GM12878 (cell line): Measurements from ENCODE around the gene IGF2R. TPM values are rescaled to one million over a fixed set of nuclear protein-coding genes. Genes with fewer than 3 reads are reported as not detected.

Source experiments
- ATAC-seq: fragments of 200-7000 bp; cut with Tn5 transposase; 3 replicates; pipeline ENCODE4 v1.9.1; 2020; ENCODE audit warnings: mild to moderate bottlenecking, moderate library complexity
- BruUV-seq: library from RNA; stranded (reverse); fragments of 400-500 nt; replicated peaks from 2 replicates; lab custom pipeline; 2021; lab: Mats Ljungman, UMichigan
- CTCF ChIA-PET: fragments of 300-600 bp; sonication (Branson Sonifier 250); formaldehyde crosslinking; extraction: SDS; loops from one replicate; lab custom pipeline; 2021; ENCODE audit warnings: inconsistent platforms; lab: Yijun Ruan, JAX
- POLR2A ChIA-PET: fragments of 350-600 bp; formaldehyde crosslinking; extraction: SDS; loops from one replicate; lab custom pipeline; 2021; ENCODE audit warnings: inconsistent platforms; lab: Charles Lee
- RAD21 ChIA-PET: fragments of 300-600 bp; sonication (Branson Sonifier 250); formaldehyde crosslinking; loops from one replicate; lab custom pipeline; 2023; ENCODE audit warnings: antibody characterized with exemption; ENCODE audit not compliant: unreplicated experiment; lab: Charles Lee
- SMC1A ChIA-PET: fragments of 300-600 bp; sonication (Branson Sonifier 250); formaldehyde crosslinking; loops from one replicate; lab custom pipeline; 2023; ENCODE audit not compliant: unreplicated experiment, uncharacterized antibody; lab: Charles Lee
- DNase-seq: peaks from one replicate; pipeline ENCODE4 v3.0.0-alpha.2; 2011; ENCODE audit warnings: low read depth, low spot score
- FAIRE-seq: peaks from 3 replicates; lab custom pipeline; 2011; peaks lifted over from hg19 to GRCh38; lab: Jason Lieb, UNC
- H2AFZ ChIP-seq: 2 replicates; pipeline ENCODE4 v1.6.0; 2011; ENCODE audit warnings: low read depth, low read length, control low read depth; ENCODE audit not compliant: control insufficient read depth
- H3K27ac ChIP-seq: 2 replicates; pipeline ENCODE4 v1.5.1; 2011; ENCODE audit warnings: control low read depth; ENCODE audit not compliant: control insufficient read depth, insufficient read depth
- H3K27me3 ChIP-seq, 2 experiments: replicated peaks in 1 of 2; 2 replicates each; pipeline versions ENCODE4 v1.6.0 to v1.6.1; 2011; ENCODE audit warnings: low read length in 1 of 2; ENCODE audit not compliant: control insufficient read depth in 2 of 2, insufficient read depth in 2 of 2
- H3K36me3 ChIP-seq, 2 experiments: 2 replicates each; pipeline ENCODE4 v1.5.1; 2011; ENCODE audit warnings: low read length in 1 of 2; ENCODE audit not compliant: control insufficient read depth in 2 of 2, insufficient read depth in 2 of 2
- H3K4me1 ChIP-seq: 2 replicates; pipeline ENCODE4 v1.6.1; 2011; ENCODE audit warnings: mild to moderate bottlenecking, low read length, moderate library complexity, mixed read lengths; ENCODE audit not compliant: control insufficient read depth, insufficient read depth
- H3K4me2 ChIP-seq: 2 replicates; pipeline ENCODE4 v1.6.0; 2011; ENCODE audit warnings: control low read depth; ENCODE audit not compliant: control insufficient read depth, insufficient read depth
- H3K4me3 ChIP-seq: fragments of 200-600 bp; sonication (generic); 2 replicates; pipeline ENCODE4 v1.5.1; 2016
- H3K79me2 ChIP-seq: 2 replicates; pipeline ENCODE4 v1.6.0; 2011; ENCODE audit warnings: low read length; ENCODE audit not compliant: control insufficient read depth, insufficient read depth
- H3K9ac ChIP-seq: 2 replicates; pipeline ENCODE4 v1.8.0; 2011; ENCODE audit warnings: low read length, control low read depth, mixed read lengths; ENCODE audit not compliant: control insufficient read depth, insufficient read depth
- H3K9me3 ChIP-seq: replicated peaks from 3 replicates; pipeline ENCODE4 v1.5.1; 2011; ENCODE audit warnings: mild to moderate bottlenecking, low read length; ENCODE audit not compliant: control insufficient read depth, insufficient read depth
- H4K20me1 ChIP-seq: 2 replicates; pipeline ENCODE4 v1.6.0; 2011; ENCODE audit not compliant: control insufficient read depth, insufficient read depth
- CBFB ChIP-seq: IDR thresholded peaks from 2 replicates; pipeline ENCODE4 v1.6.1; 2016; ENCODE audit warnings: antibody characterized with exemption, low read depth
- CHD1 ChIP-seq: IDR thresholded peaks from 2 replicates; pipeline ENCODE4 v1.6.1; 2012; ENCODE audit warnings: low read depth, low read length, improper control_type of control experiment
- CREM ChIP-seq: IDR thresholded peaks from 2 replicates; pipeline ENCODE4 v1.6.1; 2014; ENCODE audit warnings: antibody characterized with exemption, low read depth
- E4F1 ChIP-seq: fragments of 450-650 bp; IDR thresholded peaks from 2 replicates; pipeline ENCODE4 v1.6.1; 2018; ENCODE audit warnings: borderline replicate concordance, mild to moderate bottlenecking; ENCODE audit not compliant: partially characterized antibody
- FOXM1 ChIP-seq: IDR thresholded peaks from 2 replicates; pipeline ENCODE4 v1.6.1; 2012; ENCODE audit warnings: low read depth, mild to moderate bottlenecking, inconsistent platforms, low read length, moderate library complexity
- HSF1 ChIP-seq: fragments of 150-350 bp; IDR thresholded peaks from 2 replicates; pipeline ENCODE4 v1.6.1; 2014; ENCODE audit warnings: mild to moderate bottlenecking, low read depth, low read length
- KLF5 ChIP-seq: fragments of 450-650 bp; IDR thresholded peaks from 2 replicates; pipeline ENCODE4 v1.6.1; 2014; ENCODE audit warnings: mild to moderate bottlenecking; ENCODE audit not compliant: partially characterized antibody
- MEF2A ChIP-seq: IDR thresholded peaks from 2 replicates; pipeline ENCODE4 v1.6.1; 2011; ENCODE audit warnings: low read depth, mild to moderate bottlenecking, low read length, moderate library complexity; ENCODE audit not compliant: insufficient read depth
- PRDM15 ChIP-seq: fragments of 450-650 bp; formaldehyde crosslinking; IDR thresholded peaks from 2 replicates; pipeline ENCODE4 v1.4.0; 2020; ENCODE audit warnings: mild to moderate bottlenecking, moderate library complexity
- RBBP5 ChIP-seq: fragments of 200-600 bp; sonication (generic); conservative IDR thresholded peaks from 2 replicates; pipeline ENCODE4 v1.6.1; 2016
- RELA ChIP-seq: fragments of 450-650 bp; IDR thresholded peaks from 2 replicates; pipeline ENCODE4 v1.8.0; 2014; ENCODE audit warnings: borderline replicate concordance; ENCODE audit not compliant: partially characterized antibody
- TARDBP ChIP-seq: IDR thresholded peaks from 2 replicates; pipeline ENCODE4 v1.6.1; 2016; ENCODE audit warnings: borderline replicate concordance
- WGBS: methylation state at CpG from one replicate; pipeline ENCODE4 v1.1.6; 2016; ENCODE audit warnings: low lambda C conversion rate; ENCODE audit not compliant: insufficient replicate concordance, insufficient coverage; ENCODE audit errors: missing lambda C conversion rate; 5-methylcytosine and 5-hydroxymethylcytosine counted together
- in situ Hi-C: fragments of 300-500 bp; cut with MboI; formaldehyde crosslinking; loops from 9 replicates; pipeline ENCODE4 v1.14.3; 2018; ENCODE audit warnings: mixed read lengths
- intact Hi-C: fragments of 100-400 bp; cut with micrococcal nuclease; formaldehyde crosslinking; loops from one replicate; pipeline ENCODE4 v1.14.2; 2022; ENCODE audit not compliant: unreplicated experiment
- polyA plus RNA-seq, 11 experiments: library from polyadenylated mRNA; depleted of rRNA in 4 of 11; unstranded in 6 of 11; stranded (reverse) in 5 of 11; fragments of >200 nt; fragmentation: Nextera tagmentation in 4 of 11; fragmentation: Illumina TruSeq in 1 of 11; extraction: Ambion mirVana in 4 of 11; extraction: Trizol in 1 of 11; gene quantifications; 1 replicate in 1 of 11; 2 replicates in 10 of 11; pipeline versions ENCODE4 v1.2.1 to v1.2.3, GENCODE V29; 2011 to 2016; ENCODE audit warnings: inconsistent platforms in 2 of 11, missing spikeins in 2 of 11, low read depth in 1 of 11
- total RNA-seq, 4 experiments: library from RNA; depleted of rRNA in 3 of 4; stranded (reverse); fragments of >200 nt in 3 of 4; fragmentation: Illumina TruSeq in 1 of 4; extraction: Trizol in 1 of 4; gene quantifications; 2 replicates each; pipeline versions ENCODE4 v1.2.1 to v1.2.3, GENCODE V29; 2013 to 2021
- TF ChIP-seq, protein P1 (sequence below): fragments of 450-650 bp; IDR thresholded peaks from 2 replicates; pipeline ENCODE4 v1.6.1; 2017; ENCODE audit warnings: antibody characterized with exemption, mild to moderate bottlenecking, moderate library complexity

The IGF2R gene
- total and polyA plus RNA-seq, 10 of the 15 experiments (the other 5 are each of a cell fraction or from before 2014, with no cell fraction given) = 1.00 to 40.1 (median 16.8) TPM

GRCh38 chr6:159995405-159995804 lies 26.5 kb downstream of the IGF2R start:
- no peak for FAIRE-seq
- RAD21 ChIA-PET = interaction anchor here (1.5 kb wide), 1 partner anchor 19 kb away, joined by 3 read pairs; no protein-coding TSS in a partner anchor
- H2AFZ ChIP-seq = no peak overlapping the region
- no peak for TF ChIP-seq KLF5
- TF ChIP-seq MEF2A = no peak
- no peak for TF ChIP-seq CREM
- no peak for TF ChIP-seq E4F1
- TF ChIP-seq HSF1 = no peak
- TF ChIP-seq RELA = no peak
- TF ChIP-seq, protein P1, sequence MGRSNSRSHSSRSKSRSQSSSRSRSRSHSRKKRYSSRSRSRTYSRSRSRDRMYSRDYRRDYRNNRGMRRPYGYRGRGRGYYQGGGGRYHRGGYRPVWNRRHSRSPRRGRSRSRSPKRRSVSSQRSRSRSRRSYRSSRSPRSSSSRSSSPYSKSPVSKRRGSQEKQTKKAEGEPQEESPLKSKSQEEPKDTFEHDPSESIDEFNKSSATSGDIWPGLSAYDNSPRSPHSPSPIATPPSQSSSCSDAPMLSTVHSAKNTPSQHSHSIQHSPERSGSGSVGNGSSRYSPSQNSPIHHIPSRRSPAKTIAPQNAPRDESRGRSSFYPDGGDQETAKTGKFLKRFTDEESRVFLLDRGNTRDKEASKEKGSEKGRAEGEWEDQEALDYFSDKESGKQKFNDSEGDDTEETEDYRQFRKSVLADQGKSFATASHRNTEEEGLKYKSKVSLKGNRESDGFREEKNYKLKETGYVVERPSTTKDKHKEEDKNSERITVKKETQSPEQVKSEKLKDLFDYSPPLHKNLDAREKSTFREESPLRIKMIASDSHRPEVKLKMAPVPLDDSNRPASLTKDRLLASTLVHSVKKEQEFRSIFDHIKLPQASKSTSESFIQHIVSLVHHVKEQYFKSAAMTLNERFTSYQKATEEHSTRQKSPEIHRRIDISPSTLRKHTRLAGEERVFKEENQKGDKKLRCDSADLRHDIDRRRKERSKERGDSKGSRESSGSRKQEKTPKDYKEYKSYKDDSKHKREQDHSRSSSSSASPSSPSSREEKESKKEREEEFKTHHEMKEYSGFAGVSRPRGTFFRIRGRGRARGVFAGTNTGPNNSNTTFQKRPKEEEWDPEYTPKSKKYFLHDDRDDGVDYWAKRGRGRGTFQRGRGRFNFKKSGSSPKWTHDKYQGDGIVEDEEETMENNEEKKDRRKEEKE = no peak
- TF ChIP-seq PRDM15 (CRISPR knock-in tag) = no peak
- no peak for TF ChIP-seq CBFB
- no peak for TF ChIP-seq CHD1
- no peak for TF ChIP-seq FOXM1
- TF ChIP-seq TARDBP = no peak
- no peak for TF ChIP-seq RBBP5

More at GRCh38 chr6:159995405-159995804, 26.5 kb downstream of the IGF2R start:
- in situ Hi-C loops = no loop called here
- intact Hi-C loops = no loop called here
- Histone ChIP-seq H3K4me3 (no peak overlapping the region), H4K20me1 (no peaks in the 10 kb centered on the region), H3K27ac (no peak overlapping the region), H3K9me3 (peaks cover 6% of the 10 kb centered on the region), H3K4me2 (no peak overlapping the region), H3K9ac (no peak overlapping the region), H3K27me3 (no peaks in the 10 kb centered on the region), H3K79me2 (peaks cover 71% of the 10 kb centered on the region), H3K4me1 (no peaks in the 10 kb centered on the region), H3K36me3 (peaks cover 3 to 14% of the 10 kb centered on the region in 2 experiments; a peak in 2 of 4 replicates)
- ChIA-PET SMC1A (interaction anchor here (0.7 to 1.2 kb wide), 5 partner anchors 11 to 29 kb away, joined by 3 to 6 read pairs (median 4); no protein-coding TSS in a partner anchor), POLR2A (interaction anchor here (0.7 to 1.1 kb wide), 3 partner anchors 17 to 539 kb away, joined by 3 read pairs; no protein-coding TSS in a partner anchor), CTCF (interaction anchor here (0.8 kb wide), 2 partner anchors 21 to 313 kb away, joined by 3 read pairs; no protein-coding TSS in a partner anchor)
- WGBS = 97% methylated on average over 2 of the region's 2 CpGs
- no peak for ATAC-seq
- no TSS peak for BruUV-seq
- no peak for DNase-seq
